ENCODE data around the gene DNMBP.
A peak's percentile ranks its signal among the peaks of the same experiment; 100 is the strongest.

Gene DNMBP

DNA sequence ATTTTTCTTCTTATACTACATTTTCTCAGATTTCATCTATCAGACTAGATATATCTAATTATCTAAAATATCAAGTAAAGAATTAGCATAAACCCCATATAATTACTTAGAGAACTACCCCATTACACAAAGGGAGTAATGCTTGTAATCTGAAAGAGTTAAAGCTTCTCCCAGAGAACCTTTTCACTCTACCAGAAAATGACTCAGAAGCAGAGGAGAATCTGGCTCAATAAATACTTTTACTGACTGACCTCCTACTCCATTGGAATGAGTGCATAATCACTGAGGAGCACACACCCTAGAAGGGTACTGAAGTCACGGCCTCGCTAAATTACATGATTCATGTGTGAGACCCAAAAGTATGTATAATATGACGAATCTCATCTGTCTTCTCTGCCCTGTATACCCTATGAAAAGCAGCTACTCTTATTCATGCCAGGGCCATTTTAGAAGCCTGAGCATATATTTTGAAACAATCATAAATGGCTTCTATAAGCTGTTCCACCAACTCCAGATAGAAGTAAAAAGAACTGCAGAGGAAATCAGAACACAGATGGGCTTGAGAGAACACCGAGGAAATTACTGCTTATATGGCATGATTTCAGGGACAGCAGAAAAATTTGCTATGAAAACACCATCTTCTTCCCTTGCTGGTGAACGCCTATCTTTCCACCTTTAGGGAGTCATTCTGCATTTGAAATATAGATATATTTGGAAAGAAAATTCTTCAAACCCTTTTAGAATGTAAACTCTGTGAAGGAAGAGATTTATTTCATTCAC lies 32.7 kb downstream of the DNMBP start:
- DNase-seq (ENCODE audit: low read depth) = no peak
- no peak overlapping the region for H3K4me3 ChIP-seq (ENCODE audit: low read depth, low read length)
- no peak for TF ChIP-seq CTCF (IDR thresholded peaks at IDR 0.05; ENCODE audit: low read depth, low read length, missing control alignments)

DNA sequence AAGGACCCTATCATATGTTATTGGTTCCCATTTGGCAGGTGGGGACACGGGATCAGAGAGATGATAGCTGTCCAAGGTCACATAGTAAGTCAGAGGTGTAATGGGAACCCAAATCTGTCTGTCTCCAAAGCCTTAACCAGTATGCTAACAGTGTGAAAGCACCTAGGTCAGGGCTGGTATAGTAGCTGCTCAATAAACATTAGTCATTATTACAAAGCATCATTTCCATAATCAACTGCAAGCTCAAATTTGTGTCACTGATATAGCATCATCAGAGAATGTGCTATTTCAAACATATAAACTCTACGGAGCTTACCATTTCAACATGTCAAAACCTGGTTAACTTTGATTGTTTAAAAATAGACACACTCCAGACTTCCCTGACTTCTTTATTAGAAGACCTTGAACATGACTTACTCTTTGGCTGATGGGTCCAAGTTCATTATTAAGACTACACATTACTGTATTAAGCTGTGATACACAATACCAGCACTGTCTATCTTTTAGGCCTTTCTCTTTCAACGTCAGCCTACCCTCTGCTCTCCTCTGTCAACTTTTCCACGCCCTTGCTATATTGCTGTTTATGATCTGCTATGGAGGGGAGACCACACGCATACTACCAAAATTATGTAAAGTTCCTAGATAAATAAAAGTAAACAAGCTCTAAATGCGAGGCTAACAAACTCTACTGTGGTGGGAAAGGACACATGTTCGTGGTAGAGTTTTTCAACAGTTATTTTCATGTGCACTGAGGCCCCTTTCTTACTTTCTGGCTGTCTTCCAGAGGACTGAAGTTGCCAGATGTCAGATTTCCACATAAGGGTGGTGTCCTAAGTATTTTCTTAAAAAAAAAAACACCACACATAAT lies 33.6 kb downstream of the DNMBP start:
- DNase-seq (ENCODE audit: low read depth) = no peak
- H3K4me3 ChIP-seq (ENCODE audit: low read depth, low read length) = no peak overlapping the region; the same call in 1 of the 2 replicates
- TF ChIP-seq CTCF (IDR thresholded peaks at IDR 0.05; ENCODE audit: low read depth, low read length, missing control alignments) = no peak

- no peak overlapping the region; the same call in 1 of the 2 replicates for H3K4me3 ChIP-seq (ENCODE audit: low read depth, low read length)
- peak; percentile 57 for DNase-seq (ENCODE audit: low read depth)
- no peak for TF ChIP-seq CTCF (IDR thresholded peaks at IDR 0.05; ENCODE audit: low read depth, low read length, missing control alignments)
Measured at GRCh38 chr10:99975106-99975829, 34.5 kb downstream of the DNMBP start.

DNA sequence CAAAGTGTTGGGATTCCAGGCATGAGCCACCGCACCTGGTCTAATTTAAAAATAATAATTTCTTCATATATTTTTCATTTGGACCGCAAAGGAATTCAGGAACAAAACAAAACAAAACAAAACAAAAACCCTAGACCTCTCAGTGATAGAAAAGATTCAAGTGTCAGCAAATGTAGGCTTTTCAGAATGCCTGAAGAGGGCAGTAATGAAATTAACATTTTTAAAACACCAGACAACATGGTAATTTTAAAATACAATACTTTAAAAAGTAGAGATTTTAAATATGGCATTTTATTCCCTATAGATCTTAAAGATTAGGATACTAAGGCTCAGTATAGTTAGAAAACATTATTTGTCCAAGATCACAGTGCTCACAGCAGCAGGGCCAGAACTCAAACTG lies 36.6 kb downstream of the DNMBP start:
- H3K4me3 ChIP-seq (ENCODE audit: low read depth, low read length) = no peak overlapping the region
- DNase-seq (ENCODE audit: low read depth) = no peak
- TF ChIP-seq CTCF (IDR thresholded peaks at IDR 0.05; ENCODE audit: low read depth, low read length, missing control alignments) = peak; percentile 20

DNA sequence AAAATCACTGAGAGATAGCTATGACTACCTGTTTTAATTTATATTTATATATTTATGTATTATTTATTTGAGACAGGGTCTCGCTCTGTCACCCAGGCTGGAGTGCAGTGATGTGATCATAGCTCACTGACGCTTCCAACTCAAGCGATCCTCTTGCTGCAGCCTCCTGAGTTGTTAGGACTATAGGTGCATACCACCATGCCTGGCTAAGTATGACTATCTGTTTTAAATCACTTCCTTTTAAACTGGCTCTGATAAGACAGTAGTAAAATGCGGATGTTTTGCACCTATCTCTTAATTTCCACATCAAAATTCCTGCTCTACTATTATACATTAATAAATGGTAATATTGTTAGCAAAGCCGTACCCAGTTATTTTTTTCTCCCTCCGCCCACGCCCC lies 41.8 kb downstream of the DNMBP start:
- DNase-seq (ENCODE audit: low read depth) = no peak

More for the DNA sequence above, 41.8 kb downstream of the DNMBP start:
- TF ChIP-seq CTCF (IDR thresholded peaks at IDR 0.05; ENCODE audit: low read depth, low read length, missing control alignments) = no peak
- H3K4me3 ChIP-seq (ENCODE audit: low read depth, low read length) = no peak overlapping the region
